Measurements from ENCODE around the gene CLOCK.

DNA sequence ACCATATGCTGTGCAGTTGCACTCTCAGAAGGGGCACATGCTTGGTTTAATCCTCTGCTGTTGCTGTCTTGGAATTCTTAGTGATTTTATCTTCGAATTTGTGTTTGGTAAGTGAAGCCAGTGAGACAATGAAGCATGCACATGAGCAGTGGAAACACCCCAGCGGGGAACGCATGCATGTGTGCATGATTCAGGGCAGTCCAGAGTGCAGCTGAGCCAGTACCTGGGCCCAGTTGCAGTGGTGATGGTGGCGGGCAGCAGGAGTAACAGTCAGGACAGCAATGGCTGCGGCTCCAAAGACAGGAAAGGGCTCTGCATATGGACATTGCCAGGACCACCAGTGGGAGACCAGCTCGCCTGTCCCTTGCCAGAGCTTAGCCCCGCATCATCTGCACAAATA lies 165.2 kb downstream of the CLOCK start:
- no peak for TF ChIP-seq EZH2 (IDR thresholded peaks at IDR 0.05)
- TF ChIP-seq EZH2phosphoT487 (IDR thresholded peaks at IDR 0.05), result no peak
- TF ChIP-seq, protein P1, sequence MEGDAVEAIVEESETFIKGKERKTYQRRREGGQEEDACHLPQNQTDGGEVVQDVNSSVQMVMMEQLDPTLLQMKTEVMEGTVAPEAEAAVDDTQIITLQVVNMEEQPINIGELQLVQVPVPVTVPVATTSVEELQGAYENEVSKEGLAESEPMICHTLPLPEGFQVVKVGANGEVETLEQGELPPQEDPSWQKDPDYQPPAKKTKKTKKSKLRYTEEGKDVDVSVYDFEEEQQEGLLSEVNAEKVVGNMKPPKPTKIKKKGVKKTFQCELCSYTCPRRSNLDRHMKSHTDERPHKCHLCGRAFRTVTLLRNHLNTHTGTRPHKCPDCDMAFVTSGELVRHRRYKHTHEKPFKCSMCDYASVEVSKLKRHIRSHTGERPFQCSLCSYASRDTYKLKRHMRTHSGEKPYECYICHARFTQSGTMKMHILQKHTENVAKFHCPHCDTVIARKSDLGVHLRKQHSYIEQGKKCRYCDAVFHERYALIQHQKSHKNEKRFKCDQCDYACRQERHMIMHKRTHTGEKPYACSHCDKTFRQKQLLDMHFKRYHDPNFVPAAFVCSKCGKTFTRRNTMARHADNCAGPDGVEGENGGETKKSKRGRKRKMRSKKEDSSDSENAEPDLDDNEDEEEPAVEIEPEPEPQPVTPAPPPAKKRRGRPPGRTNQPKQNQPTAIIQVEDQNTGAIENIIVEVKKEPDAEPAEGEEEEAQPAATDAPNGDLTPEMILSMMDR (IDR thresholded peaks at IDR 0.05), result no peak

All from neural progenitor cell (in vitro differentiated cells).